Stimulated activated effector memory CD8-positive, alpha-beta T cell treated with anti-CD3 and anti-CD28 coated beads, Interleukin-12 subunit alpha, Interleukin-12 subunit beta, amount 100 ng/mL, for 72 hours (primary cell): ENCODE results near the gene SNED1.
"Not testable (repeated sequence)": the region's sequence is repeated elsewhere in the genome, so short reads cannot be mapped to it uniquely, and the experiment has no call there.

Experiments used
- ATAC-seq: fragments of 150-1000 bp; cut with Tn5 transposase; 2 replicates; pipeline ENCODE4 v1.10.0; 2021
- DNase-seq, 2 donors: peaks; one replicate each; pipeline ENCODE4 v3.0.0; 2021 to 2022; ENCODE audit warnings: low spot score in 2 of 2
- H3K27ac Mint-ChIP-seq: one replicate; pipeline ENCODE4 v1.8.0; 2022; ENCODE audit warnings: mild to moderate bottlenecking, mixed read lengths
- H3K36me3 Mint-ChIP-seq: one replicate; pipeline ENCODE4 v1.8.0; 2022; ENCODE audit warnings: mild to moderate bottlenecking, mixed read lengths
- H3K4me1 Mint-ChIP-seq: one replicate; pipeline ENCODE4 v1.8.0; 2022; ENCODE audit warnings: mixed read lengths
- H3K4me3 Mint-ChIP-seq: one replicate; pipeline ENCODE4 v1.8.0; 2022; ENCODE audit warnings: mild to moderate bottlenecking, mixed read lengths
- H3K9me3 Mint-ChIP-seq: one replicate; pipeline ENCODE4 v1.8.0; 2022; ENCODE audit warnings: mixed read lengths

Gene SNED1

GRCh38 chr2:241088791-241089732, 90.6 kb downstream of the SNED1 start:
- peaks cover 91% of the 10 kb centered on the region for H3K36me3 Mint-ChIP-seq
- no peaks in the 10 kb centered on the region for H3K9me3 Mint-ChIP-seq
- H3K27ac Mint-ChIP-seq, result no peak overlapping the region
- no peak for ATAC-seq
- H3K4me1 Mint-ChIP-seq, result no peaks in the 10 kb centered on the region
- no peak for DNase-seq
- no peak overlapping the region for H3K4me3 Mint-ChIP-seq

- H3K4me3 Mint-ChIP-seq, result no peak overlapping the region
- peak overlapping the region; percentile 63 for H3K27ac Mint-ChIP-seq
- peaks cover 12% of the 10 kb centered on the region for H3K4me1 Mint-ChIP-seq
- no peaks in the 10 kb centered on the region for H3K9me3 Mint-ChIP-seq
- ATAC-seq (no peak), DNase-seq (no peak)
- peaks cover 94% of the 10 kb centered on the region for H3K36me3 Mint-ChIP-seq
Observed at GRCh38 chr2:241091201-241091600, 92.8 kb downstream of the SNED1 start.

GRCh38 chr2:241091734-241092445, 93.5 kb downstream of the SNED1 start:
- no peak for DNase-seq
- H3K9me3 Mint-ChIP-seq, result no peaks in the 10 kb centered on the region
- no peak overlapping the region for H3K4me3 Mint-ChIP-seq
- H3K27ac Mint-ChIP-seq, result peak overlapping the region; percentile 63
- peaks cover 94% of the 10 kb centered on the region for H3K36me3 Mint-ChIP-seq
- ATAC-seq, result no peak
- peaks cover 19% of the 10 kb centered on the region for H3K4me1 Mint-ChIP-seq

GRCh38 chr2:241092677-241093076, 94.3 kb downstream of the SNED1 start:
- Mint-ChIP-seq H3K4me1 (peaks cover 26% of the 10 kb centered on the region), H3K27ac (peak overlapping the region; percentile 7), H3K4me3 (no peak overlapping the region), H3K36me3 (peaks cover 96% of the 10 kb centered on the region), H3K9me3 (no peaks in the 10 kb centered on the region)
- DNase-seq, result no peak
- no peak for ATAC-seq

GRCh38 chr2:241093133-241093781, 94.8 kb downstream of the SNED1 start:
- H3K9me3 Mint-ChIP-seq, ATAC-seq, DNase-seq, H3K4me3 Mint-ChIP-seq: not testable (repeated sequence)
- H3K27ac Mint-ChIP-seq, result peak overlapping the region; percentile 7
- H3K36me3 Mint-ChIP-seq, result peaks cover 96% of the 10 kb centered on the region
- peaks cover 31% of the 10 kb centered on the region for H3K4me1 Mint-ChIP-seq

GRCh38 chr2:241094172-241094571, 95.8 kb downstream of the SNED1 start:
- H3K4me3 Mint-ChIP-seq, result no peak overlapping the region
- no peak overlapping the region for H3K27ac Mint-ChIP-seq
- H3K4me1 Mint-ChIP-seq, result peaks cover 40% of the 10 kb centered on the region
- peaks cover 96% of the 10 kb centered on the region for H3K36me3 Mint-ChIP-seq
- no peaks in the 10 kb centered on the region for H3K9me3 Mint-ChIP-seq
- no peak for DNase-seq
- no peak for ATAC-seq

GRCh38 chr2:241094924-241095420, 96.6 kb downstream of the SNED1 start:
- H3K9me3 Mint-ChIP-seq, result no peaks in the 10 kb centered on the region
- peaks cover 95% of the 10 kb centered on the region for H3K36me3 Mint-ChIP-seq
- ATAC-seq (no peak), DNase-seq (no peak)
- H3K4me3 Mint-ChIP-seq, result no peak overlapping the region
- H3K27ac Mint-ChIP-seq, result peak overlapping the region; percentile 63
- H3K4me1 Mint-ChIP-seq, result peaks cover 46% of the 10 kb centered on the region

- H3K4me3 Mint-ChIP-seq, result no peak overlapping the region
- H3K27ac Mint-ChIP-seq, result peak overlapping the region; percentile 63
- H3K36me3 Mint-ChIP-seq, result peaks cover 87% of the 10 kb centered on the region
- DNase-seq, result no peak
- peak; percentile 47 for ATAC-seq
- H3K9me3 Mint-ChIP-seq, result no peaks in the 10 kb centered on the region
- H3K4me1 Mint-ChIP-seq, result peaks cover 46% of the 10 kb centered on the region
Observed at GRCh38 chr2:241095594-241096290, 97.3 kb downstream of the SNED1 start.

- Mint-ChIP-seq H3K36me3 (peaks cover 80% of the 10 kb centered on the region), H3K27ac (peak overlapping the region; percentile 63), H3K4me3 (peak overlapping the region; percentile 4), H3K4me1 (peaks cover 53% of the 10 kb centered on the region), H3K9me3 (no peaks in the 10 kb centered on the region)
- DNase-seq, result no peak
- ATAC-seq, result peak; percentile 73
Observed at GRCh38 chr2:241096979-241097378, 98.6 kb downstream of the SNED1 start.

- H3K9me3 Mint-ChIP-seq, result no peaks in the 10 kb centered on the region
- peaks cover 66% of the 10 kb centered on the region for H3K36me3 Mint-ChIP-seq
- H3K27ac Mint-ChIP-seq, result peak overlapping the region; percentile 63
- H3K4me1 Mint-ChIP-seq, result peaks cover 53% of the 10 kb centered on the region
- H3K4me3 Mint-ChIP-seq, result no peak overlapping the region
- DNase-seq, result no peak
- no peak for ATAC-seq
Observed at GRCh38 chr2:241099246-241099645, 100.8 kb downstream of the SNED1 start.

- ATAC-seq, result peak; percentile 99
- Mint-ChIP-seq H3K4me1 (peaks cover 30% of the 10 kb centered on the region), H3K36me3 (peaks cover 45% of the 10 kb centered on the region), H3K9me3 (no peaks in the 10 kb centered on the region), H3K4me3 (peak within 1 kb of the TSS; percentile 88), H3K27ac (peak within 1 kb of the TSS; percentile 97)
- peak; percentile 78 to 93 for DNase-seq
Observed at GRCh38 chr2:241102239-241102803, 103.9 kb downstream of the SNED1 start, which contains the start of gene MTERF4. TSS of gene MTERF4 (minus strand) at chr2:241102287. CDS start at chr2:241102273, 14 bp downstream.

- Mint-ChIP-seq H3K27ac (peak overlapping the region; percentile 97), H3K4me1 (peaks cover 28% of the 10 kb centered on the region), H3K9me3 (no peaks in the 10 kb centered on the region), H3K36me3 (peaks cover 36% of the 10 kb centered on the region), H3K4me3 (peak overlapping the region; percentile 88)
- DNase-seq (no peak), ATAC-seq (no peak)
Observed at GRCh38 chr2:241103176-241103595, 104.8 kb downstream of the SNED1 start.

GRCh38 chr2:241104611-241105010, 106.2 kb downstream of the SNED1 start:
- H3K27ac Mint-ChIP-seq, DNase-seq, H3K4me3 Mint-ChIP-seq, H3K9me3 Mint-ChIP-seq, ATAC-seq: not testable (repeated sequence)
- peaks cover 28% of the 10 kb centered on the region for H3K4me1 Mint-ChIP-seq
- peaks cover 28% of the 10 kb centered on the region for H3K36me3 Mint-ChIP-seq

GRCh38 chr2:241105641-241106040, 107.2 kb downstream of the SNED1 start:
- H3K4me3 Mint-ChIP-seq, result no peak overlapping the region
- no peak overlapping the region for H3K27ac Mint-ChIP-seq
- H3K9me3 Mint-ChIP-seq, result no peaks in the 10 kb centered on the region
- H3K36me3 Mint-ChIP-seq, result peaks cover 27% of the 10 kb centered on the region
- DNase-seq, result no peak
- no peak for ATAC-seq
- H3K4me1 Mint-ChIP-seq, result peaks cover 35% of the 10 kb centered on the region
